IMR-90 (cell line): ENCODE data around the gene KCTD8. TPM values are rescaled to one million over a fixed set of nuclear protein-coding genes. Genes with fewer than 3 reads are reported as not detected.

Source experiments
- ATAC-seq: fragments of 200-7000 bp; cut with Tn5 transposase; 2 replicates; pipeline ENCODE4 v1.9.1; 2020; ENCODE audit warnings: low read depth, mild to moderate bottlenecking, moderate library complexity
- BruUV-seq: library from RNA; stranded (reverse); fragments of 400-500 nt; replicated peaks from 2 replicates; lab custom pipeline; 2021; lab: Mats Ljungman, UMichigan
- CTCF ChIA-PET: fragments of 300-600 bp; formaldehyde crosslinking; extraction: SDS; loops from one replicate; lab custom pipeline; 2021; ENCODE audit warnings: antibody characterized with exemption; lab: Yijun Ruan, JAX
- POLR2A ChIA-PET: fragments of 300-600 bp; sonication (Branson Sonifier 250); formaldehyde crosslinking; loops from one replicate; lab custom pipeline; 2022; ENCODE audit warnings: antibody characterized with exemption; ENCODE audit not compliant: unreplicated experiment; lab: Charles Lee
- DNase-seq: peaks from one replicate; pipeline ENCODE4 v3.0.0; 2013
- H2AFZ ChIP-seq: replicated peaks from 2 replicates; pipeline ENCODE3; 2013; ENCODE audit warnings: low read length, mild to moderate bottlenecking; ENCODE audit not compliant: poor library complexity
- H2AK5ac ChIP-seq: 2 replicates; pipeline ENCODE4 v1.6.1; 2013; ENCODE audit warnings: low read depth, low read length, inconsistent platforms
- H2AK9ac ChIP-seq: replicated peaks from 2 replicates; pipeline ENCODE3; 2013; ENCODE audit warnings: mild to moderate bottlenecking, low read depth, low read length, moderate library complexity; ENCODE audit not compliant: poor library complexity
- H2BK120ac ChIP-seq: 2 replicates; pipeline ENCODE4 v1.6.1; 2013; ENCODE audit warnings: low read depth, low read length, inconsistent platforms
- H2BK15ac ChIP-seq: 3 replicates; pipeline ENCODE4 v1.6.1; 2013; ENCODE audit warnings: low read depth, low read length, inconsistent platforms
- H2BK20ac ChIP-seq: 2 replicates; pipeline ENCODE4 v1.6.1; 2013; ENCODE audit warnings: low read depth, mild to moderate bottlenecking, inconsistent platforms, low read length, moderate library complexity
- H2BK5ac ChIP-seq: 2 replicates; pipeline ENCODE4 v1.6.1; 2013; ENCODE audit warnings: mild to moderate bottlenecking, low read depth, low read length, inconsistent platforms; ENCODE audit not compliant: poor library complexity, severe bottlenecking
- H3K14ac ChIP-seq: replicated peaks from 2 replicates; pipeline ENCODE4 v1.6.1; 2013; ENCODE audit warnings: low read depth, low read length, inconsistent platforms
- H3K18ac ChIP-seq: 2 replicates; pipeline ENCODE4 v1.6.1; 2013; ENCODE audit warnings: low read depth, low read length, control low read depth
- H3K23ac ChIP-seq: 2 replicates; pipeline ENCODE4 v1.6.1; 2013; ENCODE audit warnings: low read depth, low read length, inconsistent platforms
- H3K27ac ChIP-seq: 2 replicates; pipeline ENCODE4 v1.5.1; 2013; ENCODE audit warnings: mild to moderate bottlenecking, control low read depth, low read length; ENCODE audit not compliant: insufficient read depth
- H3K27me3 ChIP-seq: 2 replicates; pipeline ENCODE4 v1.6.1; 2013; ENCODE audit warnings: low read length; ENCODE audit not compliant: control insufficient read depth, insufficient read depth
- H3K36me3 ChIP-seq: 2 replicates; pipeline ENCODE4 v1.6.1; 2013; ENCODE audit warnings: low read length, mixed read lengths; ENCODE audit not compliant: control insufficient read depth, insufficient read depth
- H3K4ac ChIP-seq: 2 replicates; pipeline ENCODE4 v1.6.1; 2013; ENCODE audit warnings: low read depth, low read length, inconsistent platforms
- H3K4me1 ChIP-seq: 2 replicates; pipeline ENCODE4 v1.6.1; 2013; ENCODE audit warnings: low read length, mixed read lengths; ENCODE audit not compliant: control insufficient read depth, insufficient read depth
- H3K4me2 ChIP-seq: 2 replicates; pipeline ENCODE4 v1.6.1; 2013; ENCODE audit warnings: low read depth, mild to moderate bottlenecking, control low read depth, low read length, moderate library complexity
- H3K4me3 ChIP-seq: 2 replicates; pipeline ENCODE4 v1.5.1; 2013; ENCODE audit warnings: low read depth, mild to moderate bottlenecking, control low read depth, low read length, moderate library complexity; ENCODE audit not compliant: insufficient read depth
- H3K56ac ChIP-seq: 2 replicates; pipeline ENCODE4 v1.6.1; 2013; ENCODE audit warnings: low read length, inconsistent platforms; ENCODE audit not compliant: insufficient read depth; ENCODE audit errors: extremely low read depth
- H3K79me1 ChIP-seq, 2 experiments: 2 replicates each; pipeline ENCODE4 v1.6.1; 2013; ENCODE audit warnings: low read length in 2 of 2, inconsistent platforms in 1 of 2, low read depth in 1 of 2
- H3K9ac ChIP-seq: 2 replicates; pipeline ENCODE4 v1.6.1; 2013; ENCODE audit warnings: low read depth, low read length, control low read depth
- H3K9me1 ChIP-seq: 2 replicates; pipeline ENCODE4 v1.6.1; 2013; ENCODE audit warnings: low read length, inconsistent platforms; ENCODE audit not compliant: insufficient read depth
- H3K9me3 ChIP-seq: 2 replicates; pipeline ENCODE4 v1.6.1; 2013; ENCODE audit warnings: low read length; ENCODE audit not compliant: control insufficient read depth, insufficient read depth
- H4K20me1 ChIP-seq: 2 replicates; pipeline ENCODE4 v1.6.1; 2013; ENCODE audit warnings: low read length, inconsistent platforms; ENCODE audit not compliant: insufficient read depth
- H4K5ac ChIP-seq: 2 replicates; pipeline ENCODE4 v1.6.1; 2013; ENCODE audit warnings: mild to moderate bottlenecking, low read depth, low read length, control low read depth
- H4K8ac ChIP-seq, 2 experiments: 2 replicates each; pipeline ENCODE4 v1.6.1; 2013; ENCODE audit warnings: low read depth in 2 of 2, low read length in 2 of 2, control low read depth in 1 of 2, inconsistent platforms in 1 of 2
- H4K91ac ChIP-seq: 2 replicates; pipeline ENCODE4 v1.6.1; 2013; ENCODE audit warnings: low read depth, low read length, inconsistent platforms; ENCODE audit not compliant: insufficient read depth
- CEBPB ChIP-seq: IDR thresholded peaks from 2 replicates; pipeline ENCODE4 v1.6.1; 2012; ENCODE audit warnings: low read depth, low read length, improper control_type of control experiment
- CHD1 ChIP-seq: IDR thresholded peaks from 2 replicates; pipeline ENCODE4 v1.6.1; 2012; ENCODE audit warnings: low read depth, low read length, improper control_type of control experiment
- FOS ChIP-seq: fragments of 150-350 bp; IDR thresholded peaks from 2 replicates; pipeline ENCODE4 v1.6.1; 2016; ENCODE audit warnings: low read depth, low read length
- MAFK ChIP-seq: IDR thresholded peaks from 2 replicates; pipeline ENCODE4 v1.6.1; 2012; ENCODE audit warnings: low read depth, low read length, improper control_type of control experiment
- MAZ ChIP-seq: IDR thresholded peaks from 2 replicates; pipeline ENCODE4 v1.6.1; 2012; ENCODE audit warnings: low read depth, mild to moderate bottlenecking, low read length, improper control_type of control experiment, moderate library complexity, borderline replicate concordance
- NFE2L2 ChIP-seq: fragments of 150-350 bp; IDR thresholded peaks from 2 replicates; pipeline ENCODE4 v1.6.1; 2016; ENCODE audit warnings: low read depth, mild to moderate bottlenecking, low read length
- POLR2A ChIP-seq: IDR thresholded peaks from 2 replicates; pipeline ENCODE4 v1.6.1; 2012; ENCODE audit warnings: mild to moderate bottlenecking, low read depth, low read length
- RAD21 ChIP-seq: IDR thresholded peaks from 2 replicates; pipeline ENCODE4 v1.6.1; 2012; ENCODE audit warnings: low read length, improper control_type of control experiment
- RCOR1 ChIP-seq: IDR thresholded peaks from 2 replicates; pipeline ENCODE4 v1.6.1; 2012; ENCODE audit warnings: mild to moderate bottlenecking, low read length, improper control_type of control experiment; ENCODE audit not compliant: insufficient replicate concordance
- RFX5 ChIP-seq: IDR thresholded peaks from 2 replicates; pipeline ENCODE4 v1.8.0; 2012; ENCODE audit warnings: low read depth, mild to moderate bottlenecking, low read length, moderate library complexity
- WGBS, 2 experiments: methylation state at CpG; one replicate each; pipeline versions ENCODE4 v1.1.5 to v1.1.7; 2013; ENCODE audit warnings: missing lambda C conversion rate in 2 of 2; ENCODE audit not compliant: insufficient read length in 1 of 2; ENCODE audit errors: extremely low coverage in 2 of 2; 5-methylcytosine and 5-hydroxymethylcytosine counted together
- dilution Hi-C: fragments of 300-500 bp; cut with HindIII; formaldehyde crosslinking; loops from one replicate; pipeline ENCODE4 v1.14.3; 2018; ENCODE audit warnings: low sequenced_read_pairs; ENCODE audit not compliant: unreplicated experiment
- in situ Hi-C: fragments of 300-500 bp; cut with MboI; formaldehyde crosslinking; loops from 3 replicates; pipeline ENCODE4 v1.14.3; 2019; ENCODE audit warnings: low sequenced_read_pairs, inconsistent platforms, mixed read lengths
- intact Hi-C: fragments of 100-400 bp; cut with micrococcal nuclease; formaldehyde crosslinking; loops from 2 replicates; pipeline ENCODE4 v1.10.0; 2022
- polyA plus RNA-seq, 3 experiments: library from polyadenylated mRNA; depleted of rRNA; stranded (reverse); fragments of >200 nt; gene quantifications; 2 replicates each; pipeline ENCODE4 v1.2.3, GENCODE V29; 2012; ENCODE audit warnings: low replicate concordance in 1 of 3
- total RNA-seq: library from RNA; depleted of rRNA; stranded (reverse); fragments of >200 nt; gene quantifications from 2 replicates; pipeline ENCODE4 v1.2.3, GENCODE V29; 2012
- TF ChIP-seq, protein P1 (sequence below): conservative IDR thresholded peaks from 2 replicates; pipeline ENCODE4 v1.5.1; 2012; ENCODE audit warnings: mild to moderate bottlenecking, low read depth, low read length, improper control_type of control experiment
- TF ChIP-seq, protein P2 (sequence below): fragments of 150-350 bp; IDR thresholded peaks from 2 replicates; pipeline ENCODE4 v1.6.1; 2017; ENCODE audit warnings: mild to moderate bottlenecking, antibody characterized with exemption, low read length, low read depth
- TF ChIP-seq, protein P3 (sequence below): fragments of 150-350 bp; IDR thresholded peaks from 2 replicates; pipeline ENCODE4 v1.6.1; 2016; ENCODE audit warnings: low read depth, mild to moderate bottlenecking, low read length, moderate library complexity, borderline replicate concordance

The KCTD8 gene
- total and polyA plus RNA-seq, 2 of the 4 experiments (the other 2 are of a cell fraction): 0.03 TPM; not detected in 1

DNA sequence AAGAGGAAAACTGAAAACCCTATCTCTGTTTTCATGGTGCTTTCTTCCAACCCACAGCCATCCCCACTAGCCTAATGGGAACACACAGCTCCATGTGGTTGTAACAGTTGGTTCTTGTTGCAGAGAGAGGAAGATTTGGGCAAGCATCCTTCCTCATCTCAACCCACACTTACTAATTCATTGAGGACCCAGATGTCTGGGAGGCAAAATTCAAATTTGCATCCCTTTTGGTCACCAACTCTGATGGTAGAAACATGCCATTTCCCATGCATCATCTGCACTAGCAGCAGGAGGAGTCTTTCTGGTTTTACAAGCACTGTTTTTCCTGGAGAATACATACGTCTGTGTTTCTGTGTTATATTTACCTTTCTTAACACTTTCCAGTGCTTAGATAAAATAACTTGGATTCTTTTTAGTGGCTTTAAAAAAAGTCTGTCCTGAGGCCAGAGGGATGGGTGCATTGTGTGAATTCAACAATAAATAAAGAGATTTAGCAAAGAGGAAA, 301.0 kb downstream of the KCTD8 start:
- intact Hi-C loops: no loop called here
- Histone ChIP-seq H3K4me2 (no peak overlapping the region), H3K9me3 (peaks cover 2% of the 10 kb centered on the region; the same call in 1 of the 2 replicates), H2BK20ac (no peak overlapping the region), H2AK5ac (no peak overlapping the region), H3K27ac (no peak overlapping the region), H4K5ac (no peak overlapping the region), H3K18ac (no peak overlapping the region), H2AK9ac (no peak overlapping the region), H3K9ac (no peak overlapping the region), H3K4ac (no peak overlapping the region), H3K4me1 (no peaks in the 10 kb centered on the region), H3K14ac (no peak overlapping the region), H3K23ac (no peak overlapping the region), H3K9me1 (no peaks in the 10 kb centered on the region), H4K20me1 (no peaks in the 10 kb centered on the region), H3K56ac (no peak overlapping the region), H3K27me3 (no peaks in the 10 kb centered on the region), H2BK15ac (no peak overlapping the region), H2AFZ (no peak overlapping the region), H2BK5ac (no peak overlapping the region), H3K4me3 (no peak overlapping the region), H3K79me1 (no peaks in the 10 kb centered on the region), H2BK120ac (no peak overlapping the region), H4K91ac (no peak overlapping the region), H3K36me3 (no peaks in the 10 kb centered on the region), H4K8ac (no peak overlapping the region)
- no TSS peak for BruUV-seq
- no peak for DNase-seq
- in situ Hi-C loops: no loop called here
- POLR2A ChIA-PET: no interaction called here
- TF ChIP-seq, protein P1, sequence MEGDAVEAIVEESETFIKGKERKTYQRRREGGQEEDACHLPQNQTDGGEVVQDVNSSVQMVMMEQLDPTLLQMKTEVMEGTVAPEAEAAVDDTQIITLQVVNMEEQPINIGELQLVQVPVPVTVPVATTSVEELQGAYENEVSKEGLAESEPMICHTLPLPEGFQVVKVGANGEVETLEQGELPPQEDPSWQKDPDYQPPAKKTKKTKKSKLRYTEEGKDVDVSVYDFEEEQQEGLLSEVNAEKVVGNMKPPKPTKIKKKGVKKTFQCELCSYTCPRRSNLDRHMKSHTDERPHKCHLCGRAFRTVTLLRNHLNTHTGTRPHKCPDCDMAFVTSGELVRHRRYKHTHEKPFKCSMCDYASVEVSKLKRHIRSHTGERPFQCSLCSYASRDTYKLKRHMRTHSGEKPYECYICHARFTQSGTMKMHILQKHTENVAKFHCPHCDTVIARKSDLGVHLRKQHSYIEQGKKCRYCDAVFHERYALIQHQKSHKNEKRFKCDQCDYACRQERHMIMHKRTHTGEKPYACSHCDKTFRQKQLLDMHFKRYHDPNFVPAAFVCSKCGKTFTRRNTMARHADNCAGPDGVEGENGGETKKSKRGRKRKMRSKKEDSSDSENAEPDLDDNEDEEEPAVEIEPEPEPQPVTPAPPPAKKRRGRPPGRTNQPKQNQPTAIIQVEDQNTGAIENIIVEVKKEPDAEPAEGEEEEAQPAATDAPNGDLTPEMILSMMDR: no peak
- TF ChIP-seq, protein P2, sequence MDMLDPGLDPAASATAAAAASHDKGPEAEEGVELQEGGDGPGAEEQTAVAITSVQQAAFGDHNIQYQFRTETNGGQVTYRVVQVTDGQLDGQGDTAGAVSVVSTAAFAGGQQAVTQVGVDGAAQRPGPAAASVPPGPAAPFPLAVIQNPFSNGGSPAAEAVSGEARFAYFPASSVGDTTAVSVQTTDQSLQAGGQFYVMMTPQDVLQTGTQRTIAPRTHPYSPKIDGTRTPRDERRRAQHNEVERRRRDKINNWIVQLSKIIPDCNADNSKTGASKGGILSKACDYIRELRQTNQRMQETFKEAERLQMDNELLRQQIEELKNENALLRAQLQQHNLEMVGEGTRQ: no peak
- TF ChIP-seq CEBPB: no peak
- no peak for TF ChIP-seq FOS
- no peak for TF ChIP-seq RCOR1
- no peak for TF ChIP-seq CHD1
- TF ChIP-seq NFE2L2: no peak
- no peak for TF ChIP-seq MAZ
- TF ChIP-seq RFX5: no peak
- no peak for TF ChIP-seq POLR2A
- TF ChIP-seq, protein P3, sequence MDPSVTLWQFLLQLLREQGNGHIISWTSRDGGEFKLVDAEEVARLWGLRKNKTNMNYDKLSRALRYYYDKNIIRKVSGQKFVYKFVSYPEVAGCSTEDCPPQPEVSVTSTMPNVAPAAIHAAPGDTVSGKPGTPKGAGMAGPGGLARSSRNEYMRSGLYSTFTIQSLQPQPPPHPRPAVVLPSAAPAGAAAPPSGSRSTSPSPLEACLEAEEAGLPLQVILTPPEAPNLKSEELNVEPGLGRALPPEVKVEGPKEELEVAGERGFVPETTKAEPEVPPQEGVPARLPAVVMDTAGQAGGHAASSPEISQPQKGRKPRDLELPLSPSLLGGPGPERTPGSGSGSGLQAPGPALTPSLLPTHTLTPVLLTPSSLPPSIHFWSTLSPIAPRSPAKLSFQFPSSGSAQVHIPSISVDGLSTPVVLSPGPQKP: no peak
- TF ChIP-seq RAD21: no peak
- TF ChIP-seq MAFK: no peak
- no peak for ATAC-seq
- WGBS, 2 experiments: no CpG with 5 or more reads among the region's 1 CpG
- CTCF ChIA-PET: interaction anchor here (0.7 kb wide), 1 partner anchor 1499 kb away, joined by 3 read pairs; no protein-coding TSS in a partner anchor
- dilution Hi-C loops: no loop called here
